K562 (cell line): Measurements from ENCODE around the gene DHPS. TPM values are rescaled to one million over a fixed set of nuclear protein-coding genes. Genes with fewer than 3 reads are reported as not detected.
A peak's percentile ranks its signal among the peaks of the same experiment; 100 is the strongest.

Experiments used
- BHLHE40 ChIP-seq: IDR thresholded peaks from 2 replicates; pipeline ENCODE4 v1.6.1; 2011; ENCODE audit warnings: low read length, improper control_type of control experiment
- CREB5 ChIP-seq: fragments of 250-450 bp; sonication (Bioruptor Pico); IDR thresholded peaks from 2 replicates; pipeline ENCODE4 v1.5.0; 2020; ENCODE audit warnings: mild to moderate bottlenecking
- DDX20 ChIP-seq: fragments of 450-650 bp; IDR thresholded peaks from 2 replicates; pipeline ENCODE4 v1.6.1; 2016; ENCODE audit warnings: missing genetic modification characterization, low read depth, mild to moderate bottlenecking, missing compliant biosample characterization, moderate library complexity
- DMBX1 ChIP-seq: fragments of 250-450 bp; sonication (Bioruptor Pico); IDR thresholded peaks from 2 replicates; pipeline ENCODE4 v1.8.0; 2022; ENCODE audit warnings: inconsistent platforms, mild to moderate bottlenecking, moderate library complexity, borderline replicate concordance
- FIP1L1 ChIP-seq: fragments of 200-400 bp; formaldehyde crosslinking; IDR thresholded peaks from 2 replicates; pipeline ENCODE4 v1.6.1; 2018; ENCODE audit warnings: mild to moderate bottlenecking, low read depth, low read length; ENCODE audit not compliant: poor library complexity, severe bottlenecking
- FOXA1 ChIP-seq: fragments of 450-650 bp; IDR thresholded peaks from 2 replicates; pipeline ENCODE4 v1.6.1; 2016; ENCODE audit warnings: mild to moderate bottlenecking, borderline replicate concordance
- GTF2F1 ChIP-seq: IDR thresholded peaks from 2 replicates; pipeline ENCODE4 v1.6.1; 2011; ENCODE audit warnings: low read depth, low read length, improper control_type of control experiment
- HEY1 ChIP-seq: fragments of 250-450 bp; sonication (Bioruptor Pico); IDR thresholded peaks from 2 replicates; pipeline ENCODE4 v1.5.0; 2020; ENCODE audit warnings: mild to moderate bottlenecking, moderate library complexity, borderline replicate concordance
- KAT7 ChIP-seq: sonication (generic); formaldehyde crosslinking; IDR thresholded peaks from 2 replicates; pipeline ENCODE4 v1.8.0; 2022; ENCODE audit warnings: missing genetic modification reagents, mild to moderate bottlenecking, borderline replicate concordance
- MCM7 ChIP-seq, 2 experiments: fragments of 450-650 bp; IDR thresholded peaks; 2 replicates each; pipeline ENCODE4 v1.6.1; 2016 to 2018
- NBN ChIP-seq: fragments of 450-650 bp; IDR thresholded peaks from 2 replicates; pipeline ENCODE4 v1.6.1; 2016; ENCODE audit warnings: low read depth, mild to moderate bottlenecking
- NFATC3 ChIP-seq: fragments of 450-650 bp; IDR thresholded peaks from 2 replicates; pipeline ENCODE4 v1.6.1; 2017; ENCODE audit warnings: mild to moderate bottlenecking
- NR4A1 ChIP-seq, 2 experiments: fragments of 250-450 bp in 1 of 2; fragments of 450-650 bp in 1 of 2; sonication (Bioruptor Pico) in 1 of 2; IDR thresholded peaks; 2 replicates each; pipeline versions ENCODE4 v1.4.0 to v1.6.1; 2016 to 2020; ENCODE audit warnings: mild to moderate bottlenecking in 2 of 2, missing compliant biosample characterization in 1 of 2, missing genetic modification characterization in 1 of 2, moderate library complexity in 1 of 2
- PBX2 ChIP-seq, 2 experiments: IDR thresholded peaks in 1 of 2; conservative IDR thresholded peaks in 1 of 2; 2 replicates each; pipeline ENCODE4 v1.6.1; 2016; ENCODE audit warnings: low read depth in 2 of 2, mild to moderate bottlenecking in 1 of 2, missing compliant biosample characterization in 1 of 2, missing genetic modification characterization in 1 of 2, moderate library complexity in 1 of 2
- SIN3B ChIP-seq: fragments of 450-650 bp; IDR thresholded peaks from 2 replicates; pipeline ENCODE4 v1.6.1; 2017; ENCODE audit warnings: low read depth, mild to moderate bottlenecking, moderate library complexity
- XRCC5 ChIP-seq: fragments of 200-400 bp; formaldehyde crosslinking; IDR thresholded peaks from 2 replicates; pipeline ENCODE4 v1.6.1; 2017; ENCODE audit warnings: low read depth, mild to moderate bottlenecking, low read length
- ZNF23 ChIP-seq: fragments of 250-450 bp; sonication (Bioruptor Pico); IDR thresholded peaks from 2 replicates; pipeline ENCODE4 v1.4.0; 2020; ENCODE audit warnings: mild to moderate bottlenecking
- ZNF717 ChIP-seq: fragments of 250-450 bp; sonication (Bioruptor Pico); IDR thresholded peaks from 2 replicates; pipeline ENCODE4 v1.5.0; 2021
- polyA plus RNA-seq, 8 experiments: library from polyadenylated mRNA; depleted of rRNA in 4 of 8; stranded (reverse) in 5 of 8; unstranded in 3 of 8; fragments of >200 nt; fragmentation: Nextera tagmentation in 2 of 8; fragmentation: Illumina TruSeq in 1 of 8; extraction: Ambion mirVana in 2 of 8; extraction: Trizol in 1 of 8; gene quantifications; 2 replicates each; pipeline versions ENCODE4 v1.2.1 to v1.2.3, GENCODE V29; 2011 to 2014; ENCODE audit warnings: inconsistent platforms in 1 of 8, missing spikeins in 1 of 8
- total RNA-seq, 7 experiments: library from RNA; depleted of rRNA in 6 of 7; stranded (reverse); fragments of >200 nt in 6 of 7; fragmentation: Illumina TruSeq in 2 of 7; extraction: Trizol in 2 of 7; gene quantifications; 2 replicates each; pipeline versions ENCODE4 v1.2.1 to v1.2.3, GENCODE V29; 2011 to 2021; ENCODE audit warnings: low replicate concordance in 1 of 7
- TF ChIP-seq, protein P1 (sequence below): fragments of 250-450 bp; sonication (Bioruptor Pico); IDR thresholded peaks from 2 replicates; pipeline ENCODE4 v1.4.0; 2020
- TF ChIP-seq, protein P2 (sequence below): fragments of 200-400 bp; formaldehyde crosslinking; IDR thresholded peaks from 2 replicates; pipeline ENCODE4 v1.6.1; 2017; ENCODE audit warnings: mild to moderate bottlenecking, low read depth, low read length, moderate library complexity

The DHPS gene
- total and polyA plus RNA-seq, 9 of the 15 experiments (the other 6 are each of a cell fraction or from before 2014, with no cell fraction given): 47.1 to 110 (median 79.9) TPM

DNA sequence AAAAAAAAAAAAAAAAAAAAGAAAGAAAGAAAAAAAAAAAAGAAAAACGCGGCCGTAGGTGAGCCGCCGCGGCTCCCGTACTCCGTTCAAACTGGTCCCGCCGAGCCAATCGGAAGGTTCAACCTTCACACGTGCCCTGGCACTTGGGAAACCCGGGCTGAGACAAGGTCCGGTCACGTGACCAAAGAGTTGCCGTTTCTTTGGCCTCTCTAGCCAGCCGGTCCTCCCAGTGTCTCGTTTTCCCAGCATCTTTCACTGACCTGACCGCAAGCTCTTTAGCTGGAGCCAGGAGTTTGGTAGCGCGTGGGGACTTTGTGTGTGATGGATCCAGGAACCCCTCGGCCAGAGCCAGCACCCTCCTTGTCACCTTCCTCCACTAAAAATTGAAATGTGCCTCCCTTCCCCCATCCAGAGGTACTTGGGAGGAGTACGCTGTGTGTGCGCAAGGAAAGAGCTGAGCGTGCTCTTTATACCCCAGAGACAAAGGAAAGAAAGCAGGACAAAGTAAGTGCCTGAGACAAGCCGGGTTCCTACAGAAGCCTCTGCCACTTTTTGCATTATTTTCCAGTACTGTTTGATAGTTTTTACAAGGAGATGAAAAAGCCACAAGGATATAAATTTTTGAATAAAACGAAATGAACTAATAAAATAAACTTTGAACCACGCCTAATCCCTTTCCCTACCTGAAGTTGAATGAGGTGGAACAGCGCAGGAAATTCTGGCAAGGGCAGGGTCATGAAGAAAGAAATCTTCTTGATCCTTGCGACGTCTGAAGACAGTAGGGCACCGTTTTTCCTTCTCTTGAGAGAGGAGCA lies 41.1 kb upstream of the DHPS start (continued):
- TF ChIP-seq BHLHE40 (peak; percentile 99), NR4A1 (CRISPR knock-in tag; IDR thresholded peaks at IDR 0.05) (no peak), NR4A1 (tag; IDR thresholded peaks at IDR 0.05) (no peak), DDX20 (tag) (no peak), GTF2F1 (no peak), NFATC3 (no peak), FIP1L1 (no peak), XRCC5 (peak; percentile 89; the same call in 1 of the 2 replicates), MCM7 (IDR thresholded peaks at IDR 0.05) (no peak), ZNF717 (CRISPR knock-in tag) (no peak), CREB5 (CRISPR knock-in tag) (no peak), KAT7 (CRISPR knock-in tag) (0 out of 2 replicates have a peak, but pooled peaks have one; percentile 66), PBX2 (CRISPR knock-in tag; IDR thresholded peaks at IDR 0.05; ENCODE audit: low read depth) (no peak), PBX2 (tag; conservative IDR thresholded peaks at IDR 0.05; ENCODE audit: low read depth) (no peak), SIN3B (no peak), NBN (0 out of 2 replicates have a peak, but pooled peaks have one; percentile 24), DMBX1 (CRISPR knock-in tag) (peak; percentile 76; the same call in 1 of the 2 replicates), FOXA1 (no peak), ZNF23 (CRISPR knock-in tag) (no peak), HEY1 (CRISPR knock-in tag) (no peak)
- TF ChIP-seq, protein P1, sequence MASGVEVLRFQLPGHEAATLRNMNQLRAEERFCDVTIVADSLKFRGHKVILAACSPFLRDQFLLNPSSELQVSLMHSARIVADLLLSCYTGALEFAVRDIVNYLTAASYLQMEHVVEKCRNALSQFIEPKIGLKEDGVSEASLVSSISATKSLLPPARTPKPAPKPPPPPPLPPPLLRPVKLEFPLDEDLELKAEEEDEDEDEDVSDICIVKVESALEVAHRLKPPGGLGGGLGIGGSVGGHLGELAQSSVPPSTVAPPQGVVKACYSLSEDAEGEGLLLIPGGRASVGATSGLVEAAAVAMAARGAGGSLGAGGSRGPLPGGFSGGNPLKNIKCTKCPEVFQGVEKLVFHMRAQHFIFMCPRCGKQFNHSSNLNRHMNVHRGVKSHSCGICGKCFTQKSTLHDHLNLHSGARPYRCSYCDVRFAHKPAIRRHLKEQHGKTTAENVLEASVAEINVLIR (CRISPR knock-in tag): peak; percentile 59; the same call in 1 of the 2 replicates
- TF ChIP-seq, protein P2, sequence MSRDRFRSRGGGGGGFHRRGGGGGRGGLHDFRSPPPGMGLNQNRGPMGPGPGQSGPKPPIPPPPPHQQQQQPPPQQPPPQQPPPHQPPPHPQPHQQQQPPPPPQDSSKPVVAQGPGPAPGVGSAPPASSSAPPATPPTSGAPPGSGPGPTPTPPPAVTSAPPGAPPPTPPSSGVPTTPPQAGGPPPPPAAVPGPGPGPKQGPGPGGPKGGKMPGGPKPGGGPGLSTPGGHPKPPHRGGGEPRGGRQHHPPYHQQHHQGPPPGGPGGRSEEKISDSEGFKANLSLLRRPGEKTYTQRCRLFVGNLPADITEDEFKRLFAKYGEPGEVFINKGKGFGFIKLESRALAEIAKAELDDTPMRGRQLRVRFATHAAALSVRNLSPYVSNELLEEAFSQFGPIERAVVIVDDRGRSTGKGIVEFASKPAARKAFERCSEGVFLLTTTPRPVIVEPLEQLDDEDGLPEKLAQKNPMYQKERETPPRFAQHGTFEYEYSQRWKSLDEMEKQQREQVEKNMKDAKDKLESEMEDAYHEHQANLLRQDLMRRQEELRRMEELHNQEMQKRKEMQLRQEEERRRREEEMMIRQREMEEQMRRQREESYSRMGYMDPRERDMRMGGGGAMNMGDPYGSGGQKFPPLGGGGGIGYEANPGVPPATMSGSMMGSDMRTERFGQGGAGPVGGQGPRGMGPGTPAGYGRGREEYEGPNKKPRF: no peak
